MM.1S (cell line): ENCODE data around the gene PALM3.

Experiments
- DNase-seq: peaks from one replicate; pipeline ENCODE4 v3.0.0-alpha.2; 2015
- H2AFZ ChIP-seq: fragments of 300-600 bp; sonication (generic); 2 replicates; pipeline ENCODE4 v1.6.0; 2016; ENCODE audit warnings: antibody characterized with exemption, low read length
- H3F3A ChIP-seq: fragments of 300-600 bp; sonication (generic); 2 replicates; pipeline ENCODE4 v1.6.1; 2016; ENCODE audit warnings: mild to moderate bottlenecking, antibody characterized with exemption, low read length, moderate library complexity, mixed read lengths; ENCODE audit not compliant: insufficient read depth
- H3K27ac ChIP-seq: fragments of 300-600 bp; sonication (generic); 2 replicates; pipeline ENCODE4 v1.5.1; 2016; ENCODE audit warnings: mild to moderate bottlenecking, low read length
- H3K27me3 ChIP-seq: fragments of 300-600 bp; sonication (generic); replicated peaks from 2 replicates; pipeline ENCODE4 v1.6.0; 2016; ENCODE audit warnings: low read length; ENCODE audit not compliant: insufficient read depth
- H3K36me3 ChIP-seq: fragments of 300-600 bp; sonication (generic); replicated peaks from 2 replicates; pipeline ENCODE4 v1.6.1; 2016; ENCODE audit warnings: mild to moderate bottlenecking, low read length, mixed read lengths; ENCODE audit not compliant: insufficient read depth
- H3K4me1 ChIP-seq: fragments of 300-600 bp; sonication (generic); 2 replicates; pipeline ENCODE4 v1.6.1; 2016; ENCODE audit warnings: low read length, mixed read lengths
- H3K4me2 ChIP-seq: fragments of 300-600 bp; sonication (generic); 2 replicates; pipeline ENCODE4 v1.6.0; 2016; ENCODE audit warnings: low read depth, low read length
- H3K4me3 ChIP-seq: fragments of 300-600 bp; sonication (generic); 2 replicates; pipeline ENCODE4 v1.5.1; 2016; ENCODE audit warnings: low read length, mixed read lengths
- H3K79me2 ChIP-seq: fragments of 300-600 bp; sonication (generic); 2 replicates; pipeline ENCODE4 v1.6.1; 2016; ENCODE audit warnings: mixed run types, low read length, mixed read lengths
- H3K9ac ChIP-seq: fragments of 300-600 bp; sonication (generic); 2 replicates; pipeline ENCODE4 v1.6.1; 2016; ENCODE audit warnings: low read length, mixed read lengths
- H3K9me2 ChIP-seq: fragments of 300-600 bp; sonication (generic); replicated peaks from 2 replicates; pipeline ENCODE4 v1.6.1; 2016; ENCODE audit warnings: mild to moderate bottlenecking, low read length, mixed read lengths; ENCODE audit not compliant: insufficient read depth
- H3K9me3 ChIP-seq: fragments of 300-600 bp; sonication (generic); replicated peaks from 2 replicates; pipeline ENCODE4 v1.6.1; 2016; ENCODE audit warnings: mild to moderate bottlenecking, low read length, mixed read lengths; ENCODE audit not compliant: insufficient read depth
- H4K20me1 ChIP-seq: fragments of 300-600 bp; sonication (generic); 2 replicates; pipeline ENCODE4 v1.6.1; 2016; ENCODE audit warnings: mild to moderate bottlenecking, low read length, moderate library complexity, mixed read lengths; ENCODE audit not compliant: insufficient read depth
- EZH2 ChIP-seq: fragments of 300-600 bp; sonication (generic); optimal IDR thresholded peaks from 2 replicates; pipeline ENCODE3; 2017; ENCODE audit warnings: low read depth, mild to moderate bottlenecking, antibody characterized with exemption, low read length, mixed read lengths
- EZH2phosphoT487 ChIP-seq: fragments of 300-600 bp; sonication (generic); IDR thresholded peaks from 2 replicates; pipeline ENCODE4 v1.6.1; 2018; ENCODE audit warnings: antibody characterized with exemption, low read length
- TF ChIP-seq, protein P1 (sequence below): fragments of 300-600 bp; sonication (generic); IDR thresholded peaks from 2 replicates; pipeline ENCODE4 v1.5.1; 2016; ENCODE audit warnings: antibody characterized with exemption, low read length, mixed read lengths

PALM3 gene

DNA sequence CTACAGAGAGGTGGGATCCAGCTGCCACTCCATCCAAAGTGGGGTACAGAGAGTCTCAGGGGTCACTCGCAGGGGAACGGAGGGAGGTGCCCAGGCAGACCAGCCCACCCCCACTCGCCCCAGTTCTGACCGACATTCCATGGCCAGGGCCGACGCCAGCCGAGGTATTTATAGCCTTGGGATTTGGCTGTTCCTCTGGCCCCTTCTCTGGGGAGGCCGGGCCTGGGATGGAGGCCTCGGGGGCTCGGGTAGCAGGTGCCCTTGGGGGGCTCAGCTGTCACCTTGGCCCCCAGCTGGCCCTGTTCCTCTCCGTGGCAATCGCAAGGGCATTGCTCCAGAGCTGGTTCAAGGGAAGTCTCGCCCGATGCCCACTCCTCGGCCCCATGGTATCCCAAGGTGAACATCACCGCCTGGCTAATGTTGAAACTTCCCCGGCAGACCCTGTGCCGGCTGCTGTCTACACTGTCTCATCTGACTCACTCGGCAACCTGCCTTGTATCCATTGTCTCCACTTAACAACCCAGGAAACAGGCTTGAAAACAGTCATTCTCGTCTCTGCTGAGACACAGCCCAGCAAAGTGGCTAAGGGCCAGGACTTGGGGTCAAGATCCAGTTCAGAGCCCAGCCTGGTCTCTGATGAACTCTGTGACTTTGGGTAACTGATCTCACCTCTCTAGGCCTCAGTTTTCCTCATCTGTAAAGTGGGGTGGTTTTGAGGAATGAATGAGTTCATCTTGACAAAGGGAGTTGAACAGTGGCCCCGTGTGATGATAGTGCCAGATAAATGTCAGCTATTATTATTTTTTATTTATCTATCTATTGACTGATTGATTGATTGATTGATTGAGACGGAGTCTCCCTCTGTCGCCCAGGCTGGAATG is 45.9 kb upstream of the PALM3 start:
- Histone ChIP-seq H3K36me3 (no peaks in the 10 kb centered on the region), H3K4me1 (peaks cover 13% of the 10 kb centered on the region), H3K27me3 (no peaks in the 10 kb centered on the region), H3K9me3 (no peaks in the 10 kb centered on the region), H3F3A (peaks cover 13% of the 10 kb centered on the region), H3K79me2 (peaks cover 19% of the 10 kb centered on the region), H3K9ac (no peak overlapping the region), H3K4me3 (no peak overlapping the region), H3K9me2 (no peaks in the 10 kb centered on the region), H4K20me1 (no peaks in the 10 kb centered on the region), H2AFZ (no peak overlapping the region), H3K4me2 (no peak overlapping the region), H3K27ac (no peak overlapping the region)
- TF ChIP-seq, protein P1, sequence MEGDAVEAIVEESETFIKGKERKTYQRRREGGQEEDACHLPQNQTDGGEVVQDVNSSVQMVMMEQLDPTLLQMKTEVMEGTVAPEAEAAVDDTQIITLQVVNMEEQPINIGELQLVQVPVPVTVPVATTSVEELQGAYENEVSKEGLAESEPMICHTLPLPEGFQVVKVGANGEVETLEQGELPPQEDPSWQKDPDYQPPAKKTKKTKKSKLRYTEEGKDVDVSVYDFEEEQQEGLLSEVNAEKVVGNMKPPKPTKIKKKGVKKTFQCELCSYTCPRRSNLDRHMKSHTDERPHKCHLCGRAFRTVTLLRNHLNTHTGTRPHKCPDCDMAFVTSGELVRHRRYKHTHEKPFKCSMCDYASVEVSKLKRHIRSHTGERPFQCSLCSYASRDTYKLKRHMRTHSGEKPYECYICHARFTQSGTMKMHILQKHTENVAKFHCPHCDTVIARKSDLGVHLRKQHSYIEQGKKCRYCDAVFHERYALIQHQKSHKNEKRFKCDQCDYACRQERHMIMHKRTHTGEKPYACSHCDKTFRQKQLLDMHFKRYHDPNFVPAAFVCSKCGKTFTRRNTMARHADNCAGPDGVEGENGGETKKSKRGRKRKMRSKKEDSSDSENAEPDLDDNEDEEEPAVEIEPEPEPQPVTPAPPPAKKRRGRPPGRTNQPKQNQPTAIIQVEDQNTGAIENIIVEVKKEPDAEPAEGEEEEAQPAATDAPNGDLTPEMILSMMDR = no peak
- TF ChIP-seq EZH2phosphoT487 = no peak
- no peak for TF ChIP-seq EZH2
- no peak for DNase-seq

DNA sequence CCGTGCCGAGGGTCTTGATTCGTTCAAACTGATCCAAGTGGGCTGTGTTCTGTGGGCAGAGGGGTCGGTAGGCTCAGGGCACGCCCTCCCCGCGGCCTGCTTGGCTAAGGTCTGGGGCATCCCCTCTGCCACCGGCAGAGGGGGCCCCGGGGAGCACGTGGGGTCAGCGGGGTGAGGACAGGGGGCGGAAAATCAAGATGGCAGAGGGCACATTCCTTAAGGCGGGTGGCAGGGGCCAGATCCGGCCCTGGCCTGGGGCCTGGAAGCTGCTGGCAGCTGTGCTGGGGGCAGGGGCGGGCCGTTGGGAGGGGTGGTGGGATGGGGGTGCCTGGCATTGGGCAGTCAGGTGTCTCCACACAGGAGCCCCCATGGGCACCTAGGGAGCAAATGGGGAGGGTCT is 45.0 kb upstream of the PALM3 start:
- TF ChIP-seq EZH2phosphoT487 = no peak
- no peak for TF ChIP-seq EZH2
- TF ChIP-seq, protein P1 = no peak
- Histone ChIP-seq H3F3A (peaks cover 22% of the 10 kb centered on the region), H3K27ac (no peak overlapping the region), H4K20me1 (no peaks in the 10 kb centered on the region), H3K36me3 (no peaks in the 10 kb centered on the region), H3K9me2 (no peaks in the 10 kb centered on the region), H3K79me2 (peaks cover 12% of the 10 kb centered on the region), H2AFZ (no peak overlapping the region), H3K4me2 (no peak overlapping the region), H3K4me3 (no peak overlapping the region), H3K9me3 (no peaks in the 10 kb centered on the region), H3K9ac (no peak overlapping the region), H3K27me3 (no peaks in the 10 kb centered on the region), H3K4me1 (peaks cover 19% of the 10 kb centered on the region)
- DNase-seq = no peak

DNA sequence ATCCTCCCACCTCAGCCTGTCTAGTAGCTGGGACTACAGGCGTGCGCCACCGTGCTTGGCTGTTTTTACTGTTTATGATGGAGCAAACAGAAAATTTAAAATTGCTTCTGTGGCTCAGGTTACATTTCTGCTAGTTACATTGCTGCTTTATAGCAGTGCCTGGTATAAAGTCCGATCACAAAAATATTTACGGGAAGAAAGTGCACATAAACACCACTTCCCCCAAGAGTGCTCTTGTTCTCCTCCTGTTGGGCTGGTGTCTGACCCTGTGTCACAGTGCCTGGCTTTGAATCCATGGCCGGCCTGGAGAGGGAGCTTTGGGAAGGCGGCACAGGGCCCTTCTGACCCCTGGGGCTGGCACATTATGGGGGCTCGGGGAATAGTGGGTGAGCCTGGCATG is 43.8 kb upstream of the PALM3 start:
- TF ChIP-seq EZH2phosphoT487 = no peak
- TF ChIP-seq, protein P1 = no peak

More for the DNA sequence above, 43.8 kb upstream of the PALM3 start:
- no peak for DNase-seq
- Histone ChIP-seq H2AFZ (no peak overlapping the region), H3K27ac (no peak overlapping the region), H3K4me2 (no peak overlapping the region), H3K9me2 (no peaks in the 10 kb centered on the region), H3K4me1 (peaks cover 19% of the 10 kb centered on the region), H3K36me3 (no peaks in the 10 kb centered on the region), H3K79me2 (peaks cover 7% of the 10 kb centered on the region; the same call in 1 of the 2 replicates), H3K4me3 (no peak overlapping the region), H4K20me1 (no peaks in the 10 kb centered on the region), H3K9me3 (no peaks in the 10 kb centered on the region), H3K27me3 (no peaks in the 10 kb centered on the region), H3F3A (peaks cover 22% of the 10 kb centered on the region), H3K9ac (no peak overlapping the region)
